ENCODE data around the gene EIF4EBP2.

The EIF4EBP2 gene

GRCh38 chr10:70461397-70462348 lies 57.7 kb downstream of the EIF4EBP2 start:
- DNase-seq (ENCODE audit: low spot score): peak; percentile 61

DNA sequence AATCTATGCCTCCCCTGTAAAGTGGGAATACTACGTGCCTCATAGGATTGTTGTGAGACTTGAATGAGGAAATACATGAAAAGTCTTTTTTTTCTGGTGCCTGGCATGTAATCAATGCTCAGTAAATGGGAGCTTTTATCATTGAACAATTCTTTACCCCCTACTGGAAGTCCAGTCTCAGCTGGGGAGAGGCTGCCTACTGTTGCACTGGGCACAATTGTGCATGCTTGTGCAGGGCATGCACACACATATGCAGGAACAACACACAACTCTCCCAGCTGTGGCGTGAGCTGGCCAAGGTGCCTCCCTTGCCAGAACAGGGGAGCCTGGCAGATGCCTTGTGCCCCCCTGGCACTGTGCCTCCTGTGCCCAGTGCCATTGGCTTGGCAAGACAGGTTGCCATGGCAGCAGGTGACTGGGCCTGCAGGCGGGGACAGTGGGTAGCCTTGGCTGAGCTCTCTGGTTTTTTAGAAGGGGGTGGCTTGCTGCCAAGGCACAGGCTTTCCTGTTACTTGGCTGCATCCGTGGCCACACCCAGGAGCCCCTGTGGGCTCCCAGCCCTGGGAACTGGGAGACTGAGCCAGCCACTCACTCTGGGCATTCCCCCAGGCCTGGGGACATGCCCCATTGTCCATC lies 58.5 kb downstream of the EIF4EBP2 start:
- peak; percentile 62 for DNase-seq (ENCODE audit: low spot score)

DNA sequence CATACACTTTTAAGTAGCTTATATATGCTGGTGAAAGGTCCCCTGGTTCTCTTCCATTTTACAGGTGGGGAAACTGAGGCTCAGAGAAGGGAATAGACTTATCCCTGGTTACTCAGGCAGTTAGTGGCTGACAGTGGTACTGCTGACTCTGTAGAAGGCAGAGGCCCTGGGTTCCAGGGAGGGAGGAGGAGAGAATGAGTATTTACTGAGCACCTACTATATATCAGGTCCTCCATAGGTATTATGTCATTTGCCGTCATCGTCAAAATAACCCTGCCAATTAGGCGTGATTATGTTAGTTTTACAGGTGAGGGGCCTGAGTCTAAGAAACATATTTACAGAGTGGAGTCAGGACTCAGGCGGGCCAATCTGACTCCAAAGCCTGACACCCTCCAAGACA lies 61.3 kb downstream of the EIF4EBP2 start:
- DNase-seq (ENCODE audit: low spot score): no peak

DNA sequence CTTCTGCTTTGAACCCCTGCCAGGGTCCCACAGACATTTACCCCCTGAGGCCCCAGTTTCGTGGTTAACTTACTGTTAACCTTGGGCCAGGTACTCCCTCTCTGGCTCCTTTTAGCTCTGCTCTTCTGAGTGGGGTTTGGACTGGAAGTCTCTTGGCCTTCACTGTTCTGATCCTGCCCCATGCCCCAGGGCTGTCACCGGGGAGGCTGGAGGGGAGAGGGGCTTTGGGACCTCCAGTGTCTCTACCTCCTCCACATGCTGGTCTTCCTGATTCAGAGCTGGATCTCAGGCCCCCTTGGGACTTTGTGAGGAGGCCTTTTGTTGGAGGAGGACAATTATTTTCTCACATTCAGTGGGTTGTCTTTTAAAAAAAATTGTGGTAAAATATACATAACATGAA lies 61.9 kb downstream of the EIF4EBP2 start:
- DNase-seq (ENCODE audit: low spot score): no peak

- no peak for DNase-seq (ENCODE audit: low spot score)
These were observed 63.0 kb downstream of the EIF4EBP2 start for GRCh38 chr10:70466951-70467350.

- no peak for DNase-seq (ENCODE audit: low spot score)
These were observed 69.0 kb downstream of the EIF4EBP2 start for GRCh38 chr10:70472799-70473454.

- no peak for DNase-seq (ENCODE audit: low spot score)
These were observed 70.8 kb downstream of the EIF4EBP2 start for GRCh38 chr10:70474780-70475179.

DNA sequence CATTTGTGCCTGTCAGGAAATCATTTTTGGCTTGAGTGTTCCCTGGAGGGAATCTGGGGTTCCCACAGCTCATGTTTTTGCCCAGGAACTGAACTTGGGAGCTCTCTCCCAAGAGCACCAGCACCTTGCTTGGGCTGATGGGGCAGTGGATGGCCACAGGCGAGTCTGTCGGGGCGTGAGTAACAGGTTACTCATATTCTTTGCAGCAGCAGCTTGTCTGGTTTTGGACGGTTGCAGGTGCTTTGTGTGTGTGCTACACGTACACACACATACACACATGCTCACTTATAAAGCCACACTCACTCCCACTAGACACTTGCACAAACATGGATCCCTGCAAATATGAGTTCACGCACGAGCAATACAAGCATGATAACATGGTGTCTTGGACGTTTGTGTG lies 71.7 kb downstream of the EIF4EBP2 start:
- DNase-seq (ENCODE audit: low spot score): no peak

GRCh38 chr10:70476249-70477035 lies 72.5 kb downstream of the EIF4EBP2 start:
- DNase-seq (ENCODE audit: low spot score): no peak

DNA sequence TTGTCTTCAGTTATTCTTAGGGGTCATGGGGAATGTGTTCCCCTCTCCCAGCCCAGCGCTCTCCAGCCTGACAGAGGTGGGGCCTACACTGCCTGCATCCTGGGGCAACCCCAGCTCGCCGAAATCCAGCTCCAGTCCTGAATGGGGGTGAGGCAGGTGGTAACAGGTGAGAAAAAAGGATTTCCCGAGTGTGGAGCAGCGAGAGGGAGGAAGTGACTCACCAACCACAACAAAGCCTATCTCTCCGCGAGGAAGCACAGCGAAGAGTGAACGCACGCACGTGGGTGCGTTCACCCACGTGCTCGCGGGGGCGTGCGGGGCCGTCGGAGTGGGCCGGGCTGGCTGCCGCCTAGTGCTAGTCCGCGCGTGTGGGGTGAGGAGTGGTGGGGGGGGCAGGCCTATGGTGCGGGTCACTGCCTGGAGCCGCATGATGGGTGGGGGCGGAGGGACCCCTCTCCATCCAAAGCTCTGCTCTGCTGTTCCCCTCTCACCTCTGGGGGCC lies 73.8 kb downstream of the EIF4EBP2 start:
- peak; percentile 84 for DNase-seq (ENCODE audit: low spot score)

Data from LoVo (cell line).